ENCODE results near the gene MED16.
"Not testable (repeated sequence)": the region's sequence is repeated elsewhere in the genome, so short reads cannot be mapped to it uniquely, and the experiment has no call there.

MED16 gene

DNA sequence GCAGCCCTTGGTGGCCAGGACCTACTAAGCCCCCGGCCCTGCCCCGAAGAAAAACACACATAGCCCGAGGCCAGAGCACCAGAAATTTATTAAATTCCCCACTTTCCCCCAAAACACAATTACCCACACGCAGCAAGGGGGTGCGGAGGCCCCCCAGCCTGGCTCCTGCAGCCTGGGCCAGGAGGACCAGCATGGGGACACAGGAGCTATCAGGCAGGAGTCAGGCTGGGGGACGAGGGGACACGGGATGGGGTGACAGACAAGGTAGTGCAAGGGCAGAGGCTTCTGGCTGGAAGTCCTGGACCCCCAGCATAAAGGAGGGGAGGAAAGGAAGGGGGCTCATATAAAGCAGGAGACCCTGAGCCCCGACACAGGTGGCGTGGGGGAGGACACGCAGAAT is 3.4 kb upstream of the MED16 start:
- Histone ChIP-seq H3K9ac (no peak overlapping the region), H4K20me1 (peaks cover 7 to 57% (median 33%) of the 10 kb centered on the region in 11 experiments; a peak in 19 of 22 replicates), H3K4me2 (no peak overlapping the region), H3K27me3 (no peaks in the 10 kb centered on the region), H3K9me3 (replicated peaks in 1 of 11) (no peaks in the 10 kb centered on the region), H3K36me3 (peaks cover 26 to 47% (median 35%) of the 10 kb centered on the region in 11 experiments; a peak in 20 of 22 replicates), H3K4me3 (no peak overlapping the region), H3K27ac (no peak overlapping the region), H3K4me1 (peaks cover 15 to 41% (median 29%) of the 10 kb centered on the region in 10 experiments)
- TF ChIP-seq Cebpa-rat (IDR thresholded peaks at IDR 0.05) = no peak

GRCh38 chr19:892243-892893 is 619 bp downstream of the MED16 start:
- Histone ChIP-seq H3K4me3 (peak overlapping the region; percentile 71 to 90 (median 78)), H3K4me2 (peak overlapping the region; percentile 84 to 93 (median 88)), H4K20me1 (peaks cover 0 to 57% (median 33%) of the 10 kb centered on the region in 11 experiments; a peak in 15 of 22 replicates), H3K27ac (peak overlapping the region; percentile 90 to 97 (median 95)), H3K9me3 (replicated peaks in 1 of 11) (no peaks in the 10 kb centered on the region), H3K9ac (peak overlapping the region; percentile 91 to 97 (median 93)), H3K27me3 (no peaks in the 10 kb centered on the region), H3K36me3 (peaks cover 42 to 57% (median 51%) of the 10 kb centered on the region in 11 experiments), H3K4me1 (peaks cover 6 to 25% (median 13%) of the 10 kb centered on the region in 10 experiments; a peak in 18 of 20 replicates)
- TF ChIP-seq Cebpa-rat (IDR thresholded peaks at IDR 0.05) = no peak

GRCh38 chr19:891421-892200 is 1.4 kb downstream of the MED16 start:
- H4K20me1 ChIP-seq = peaks cover 0 to 59% (median 33%) of the 10 kb centered on the region in 11 experiments; a peak in 15 of 22 replicates
- H3K4me1 ChIP-seq = peaks cover 6 to 25% (median 13%) of the 10 kb centered on the region in 10 experiments; a peak in 18 of 20 replicates
- H3K36me3 ChIP-seq = peaks cover 42 to 57% (median 51%) of the 10 kb centered on the region in 11 experiments
- H3K4me2 ChIP-seq = peak overlapping the region; percentile 84 to 93 (median 88)
- H3K27me3 ChIP-seq; H3K9me3 ChIP-seq (replicated peaks in 1 of 11): not testable (repeated sequence)
- peak overlapping the region in 9 of 11 experiments; percentile 90 to 97 (median 95); a peak in 15 of 22 replicates for H3K27ac ChIP-seq
- peak overlapping the region; percentile 91 to 97 (median 93) for H3K9ac ChIP-seq
- peak overlapping the region; percentile 71 to 90 (median 78) for H3K4me3 ChIP-seq

- Histone ChIP-seq H3K4me2 (peak overlapping the region in 2 of 11 experiments; percentile 25 to 86; a peak in 1 of 22 replicates), H3K4me3 (no peak overlapping the region), H3K27me3 (no peaks in the 10 kb centered on the region), H3K9ac (peak overlapping the region in 4 of 11 experiments; percentile 18 to 34 (median 24); a peak in 3 of 22 replicates), H3K27ac (no peak overlapping the region), H3K36me3 (peaks cover 42 to 57% (median 53%) of the 10 kb centered on the region in 11 experiments), H3K9me3 (replicated peaks in 1 of 11) (no peaks in the 10 kb centered on the region), H3K4me1 (peaks cover 6 to 25% (median 13%) of the 10 kb centered on the region in 10 experiments; a peak in 18 of 20 replicates), H4K20me1 (peaks cover 0 to 61% (median 33%) of the 10 kb centered on the region in 11 experiments; a peak in 15 of 22 replicates)
- TF ChIP-seq Cebpa-rat (IDR thresholded peaks at IDR 0.05) = no peak
These were observed 2.2 kb downstream of the MED16 start for GRCh38 chr19:890831-891230.

- Histone ChIP-seq H3K27ac (no peak overlapping the region), H3K9me3 (replicated peaks in 1 of 11) (no peaks in the 10 kb centered on the region), H3K4me2 (no peak overlapping the region), H4K20me1 (peaks cover 0 to 71% (median 33%) of the 10 kb centered on the region in 11 experiments; a peak in 15 of 22 replicates), H3K9ac (0 out of 22 replicates have a peak overlapping the region, but pooled peaks of 1 of the 11 experiments have one; percentile 3), H3K4me3 (no peak overlapping the region), H3K27me3 (no peaks in the 10 kb centered on the region), H3K4me1 (peaks cover 6 to 25% (median 13%) of the 10 kb centered on the region in 10 experiments; a peak in 18 of 20 replicates), H3K36me3 (peaks cover 52 to 65% (median 63%) of the 10 kb centered on the region in 11 experiments)
- no peak for TF ChIP-seq Cebpa-rat (IDR thresholded peaks at IDR 0.05)
These were observed 3.2 kb downstream of the MED16 start for GRCh38 chr19:889662-890295.

GRCh38 chr19:888581-889385 is 4.2 kb downstream of the MED16 start:
- H3K9me3 ChIP-seq (replicated peaks in 1 of 11) = no peaks in the 10 kb centered on the region
- peaks cover 62 to 75% (median 73%) of the 10 kb centered on the region in 11 experiments for H3K36me3 ChIP-seq
- H4K20me1 ChIP-seq = peaks cover 0 to 80% (median 33%) of the 10 kb centered on the region in 11 experiments; a peak in 15 of 22 replicates
- no peaks in the 10 kb centered on the region for H3K27me3 ChIP-seq
- no peak overlapping the region for H3K4me3 ChIP-seq
- H3K27ac ChIP-seq = no peak overlapping the region
- H3K4me1 ChIP-seq = peaks cover 6 to 17% (median 10%) of the 10 kb centered on the region in 10 experiments; a peak in 18 of 20 replicates
- no peak overlapping the region for H3K4me2 ChIP-seq
- H3K9ac ChIP-seq = no peak overlapping the region
- no peak for TF ChIP-seq Cebpa-rat (IDR thresholded peaks at IDR 0.05)

GRCh38 chr19:887599-887998 is 5.4 kb downstream of the MED16 start:
- H4K20me1 ChIP-seq = peaks cover 0 to 92% (median 33%) of the 10 kb centered on the region in 11 experiments; a peak in 15 of 22 replicates
- peaks cover 74 to 87% (median 85%) of the 10 kb centered on the region in 11 experiments for H3K36me3 ChIP-seq
- peaks cover 5 to 11% (median 6%) of the 10 kb centered on the region in 10 experiments; a peak in 16 of 20 replicates for H3K4me1 ChIP-seq
- H3K9me3 ChIP-seq (replicated peaks in 1 of 11) = no peaks in the 10 kb centered on the region
- H3K9ac ChIP-seq = no peak overlapping the region
- no peak overlapping the region for H3K4me2 ChIP-seq
- no peak overlapping the region for H3K27ac ChIP-seq
- H3K27me3 ChIP-seq = no peaks in the 10 kb centered on the region
- no peak overlapping the region for H3K4me3 ChIP-seq
- TF ChIP-seq Cebpa-rat (IDR thresholded peaks at IDR 0.05) = no peak

DNA sequence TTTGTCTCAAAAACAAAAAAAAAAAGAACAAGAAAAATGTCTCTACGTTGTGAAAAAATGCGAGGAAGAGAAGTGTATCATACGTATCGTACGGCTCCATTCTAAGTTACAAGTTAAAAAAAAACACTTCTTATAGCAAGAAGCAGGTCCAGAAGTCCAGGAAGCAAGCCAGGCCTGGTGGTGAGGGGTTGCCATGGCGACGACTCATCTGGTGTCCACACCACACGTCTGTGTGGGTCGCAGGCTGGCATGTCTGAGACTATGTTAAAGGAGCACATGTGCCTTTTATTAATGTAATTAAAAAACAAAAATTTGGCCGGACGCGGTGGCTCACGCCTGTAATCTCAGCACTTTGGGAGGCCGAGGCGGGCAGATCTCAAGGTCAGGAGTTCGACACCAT is 5.9 kb downstream of the MED16 start:
- Histone ChIP-seq H3K4me3 (no peak overlapping the region), H3K9me3 (replicated peaks in 1 of 11) (no peaks in the 10 kb centered on the region), H3K27ac (no peak overlapping the region), H3K36me3 (peaks cover 79 to 92% (median 90%) of the 10 kb centered on the region in 11 experiments), H3K4me1 (peaks cover 4 to 11% (median 4%) of the 10 kb centered on the region in 10 experiments; a peak in 16 of 20 replicates), H3K4me2 (no peak overlapping the region), H4K20me1 (peaks cover 5 to 95% (median 33%) of the 10 kb centered on the region in 11 experiments; a peak in 16 of 22 replicates), H3K9ac (peak overlapping the region in 2 of 11 experiments; percentile 27 to 36; a peak in 1 of 22 replicates), H3K27me3 (no peaks in the 10 kb centered on the region)
- TF ChIP-seq Cebpa-rat (IDR thresholded peaks at IDR 0.05) = no peak
